ENCODE results near the gene AGAP1. TPM values are rescaled to one million over a fixed set of nuclear protein-coding genes. Genes with fewer than 3 reads are reported as not detected.

AGAP1 gene
- total and polyA plus RNA-seq, 10 donors = 1.1 to 26.6 (median 11.3) TPM

GRCh38 chr2:235510318-235510717 lies 16.5 kb downstream of the AGAP1 start:
- no peak for DNase-seq
- Histone ChIP-seq H3K27me3 (replicated peaks in 1 of 7) (peaks cover 0 to 2% (median 0%) of the 10 kb centered on the region in 7 donors), H3K27ac (no peak overlapping the region), H3K4me3 (no peak overlapping the region), H3K9me3 (no peaks in the 10 kb centered on the region), H3K4me1 (peaks cover 0 to 22% (median 5%) of the 10 kb centered on the region in 6 donors), H3K36me3 (no peaks in the 10 kb centered on the region)
- TF ChIP-seq POLR2AphosphoS5 (IDR thresholded peaks at IDR 0.05) = no peak
- TF ChIP-seq CTCF (IDR thresholded peaks at IDR 0.05 in 8 of 11, conservative IDR thresholded peaks at IDR 0.05 in 3 of 11) = no peak
- no peak for TF ChIP-seq POLR2A (IDR thresholded peaks at IDR 0.05)
- 60 to 88% (median 81%) methylated on average over 4 of the region's 4 CpGs for WGBS, 5 donors
- intact Hi-C loops (cut with DNase I; ENCODE audit: low total_unique reads) = no loop called here

GRCh38 chr2:235511187-235511661 lies 17.4 kb downstream of the AGAP1 start:
- no peak overlapping the region for H3K27ac ChIP-seq
- 26 to 69% (median 55%) methylated on average over 3 to 7 of the region's 7 CpGs for WGBS, 5 donors
- H3K4me1 ChIP-seq = peaks cover 0 to 18% (median 5%) of the 10 kb centered on the region in 6 donors
- no peaks in the 10 kb centered on the region for H3K27me3 ChIP-seq (replicated peaks in 1 of 7)
- DNase-seq = no peak
- intact Hi-C loops (cut with DNase I; ENCODE audit: low total_unique reads) = no loop called here
- TF ChIP-seq CTCF (IDR thresholded peaks at IDR 0.05 in 8 of 11, conservative IDR thresholded peaks at IDR 0.05 in 3 of 11) (no peak), POLR2AphosphoS5 (IDR thresholded peaks at IDR 0.05) (no peak), POLR2A (IDR thresholded peaks at IDR 0.05) (no peak)
- no peaks in the 10 kb centered on the region for H3K36me3 ChIP-seq
- no peak overlapping the region for H3K4me3 ChIP-seq
- H3K9me3 ChIP-seq = peaks cover 0 to 6% (median 0%) of the 10 kb centered on the region in 8 donors

GRCh38 chr2:235511751-235512698 lies 18.2 kb downstream of the AGAP1 start:
- no peak overlapping the region for H3K27ac ChIP-seq
- intact Hi-C loops (cut with DNase I; ENCODE audit: low total_unique reads) = no loop called here
- no peak for TF ChIP-seq CTCF (IDR thresholded peaks at IDR 0.05 in 8 of 11, conservative IDR thresholded peaks at IDR 0.05 in 3 of 11)
- no peak for TF ChIP-seq POLR2AphosphoS5 (IDR thresholded peaks at IDR 0.05)
- TF ChIP-seq POLR2A (IDR thresholded peaks at IDR 0.05) = no peak
- no peaks in the 10 kb centered on the region for H3K36me3 ChIP-seq
- no peak for DNase-seq
- H3K27me3 ChIP-seq (replicated peaks in 1 of 7) = peaks cover 0 to 4% (median 0%) of the 10 kb centered on the region in 7 donors
- no peak overlapping the region for H3K4me3 ChIP-seq
- peaks cover 0 to 18% (median 5%) of the 10 kb centered on the region in 6 donors for H3K4me1 ChIP-seq
- H3K9me3 ChIP-seq = peaks cover 0 to 10% (median 0%) of the 10 kb centered on the region in 8 donors
- 78 to 90% (median 87%) methylated on average over 9 of the region's 9 CpGs for WGBS, 5 donors

GRCh38 chr2:235512699-235513053 lies 18.8 kb downstream of the AGAP1 start:
- H3K4me1 ChIP-seq = peaks cover 0 to 21% (median 5%) of the 10 kb centered on the region in 6 donors
- no peaks in the 10 kb centered on the region for H3K36me3 ChIP-seq
- intact Hi-C loops (cut with DNase I; ENCODE audit: low total_unique reads) = no loop called here
- H3K27me3 ChIP-seq (replicated peaks in 1 of 7) = peaks cover 0 to 4% (median 0%) of the 10 kb centered on the region in 7 donors
- H3K4me3 ChIP-seq = no peak overlapping the region
- no peak for TF ChIP-seq POLR2AphosphoS5 (IDR thresholded peaks at IDR 0.05)
- TF ChIP-seq POLR2A (IDR thresholded peaks at IDR 0.05) = no peak
- TF ChIP-seq CTCF (IDR thresholded peaks at IDR 0.05 in 8 of 11, conservative IDR thresholded peaks at IDR 0.05 in 3 of 11) = no peak
- peak; percentile 34 for DNase-seq
- H3K27ac ChIP-seq = no peak overlapping the region
- peaks cover 0 to 10% (median 0%) of the 10 kb centered on the region in 8 donors for H3K9me3 ChIP-seq
- WGBS, 5 donors = 59 to 80% (median 70%) methylated on average over 4 of the region's 4 CpGs

Data from spleen (tissue), 11 donors.